GM19351 (cell line): ENCODE measurements around the gene EYA3.

Experiments used
- ATAC-seq: cut with Tn5 transposase; IDR thresholded peaks from one replicate; pipeline ENCODE4 v1.9.1; 2021; ENCODE audit warnings: mild to moderate bottlenecking, moderate library complexity; ENCODE audit not compliant: unreplicated experiment

EYA3 gene

GRCh38 chr1:27973771-27974416 lies 114.5 kb downstream of the EYA3 start:
- ATAC-seq: no peak

DNA sequence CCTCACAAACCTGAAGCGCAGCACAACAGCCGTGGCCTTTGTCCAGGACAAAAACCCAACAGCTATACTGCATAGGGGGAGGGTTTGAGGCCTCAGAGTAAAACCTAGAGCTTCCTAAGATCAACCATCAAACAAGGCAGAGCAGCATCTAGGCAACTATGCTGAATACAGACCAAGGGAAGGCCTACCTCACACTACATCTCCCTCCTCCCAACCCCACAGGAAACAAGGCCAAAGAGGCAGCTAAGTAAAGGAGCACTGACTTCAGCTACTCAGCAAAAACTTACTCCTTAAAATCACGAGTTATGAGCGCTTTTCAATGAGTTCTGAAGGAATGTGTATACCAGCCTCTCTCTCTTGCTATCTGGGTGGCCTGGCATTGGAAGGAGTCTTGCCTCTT lies 116.3 kb downstream of the EYA3 start:
- no peak for ATAC-seq

DNA sequence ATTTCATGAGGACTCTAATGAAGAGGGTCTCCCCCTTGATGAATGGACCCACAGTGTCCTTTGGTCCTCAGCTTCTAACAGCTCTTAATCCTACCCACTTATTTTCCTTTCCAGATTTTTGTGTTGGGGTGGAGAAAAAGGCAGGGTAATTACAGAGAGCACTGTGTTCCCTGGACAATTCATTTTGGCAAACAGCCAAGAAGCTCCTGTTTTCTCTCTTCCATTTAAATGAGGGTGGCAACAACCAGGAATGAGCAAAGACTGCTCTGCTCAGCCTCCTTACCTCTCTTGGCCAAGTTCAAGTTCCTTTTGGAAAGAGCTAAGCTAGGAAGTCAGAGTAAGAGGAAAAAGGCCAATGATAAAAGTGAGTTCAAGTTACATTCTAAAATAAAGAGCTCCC lies 116.7 kb downstream of the EYA3 start:
- ATAC-seq: no peak

DNA sequence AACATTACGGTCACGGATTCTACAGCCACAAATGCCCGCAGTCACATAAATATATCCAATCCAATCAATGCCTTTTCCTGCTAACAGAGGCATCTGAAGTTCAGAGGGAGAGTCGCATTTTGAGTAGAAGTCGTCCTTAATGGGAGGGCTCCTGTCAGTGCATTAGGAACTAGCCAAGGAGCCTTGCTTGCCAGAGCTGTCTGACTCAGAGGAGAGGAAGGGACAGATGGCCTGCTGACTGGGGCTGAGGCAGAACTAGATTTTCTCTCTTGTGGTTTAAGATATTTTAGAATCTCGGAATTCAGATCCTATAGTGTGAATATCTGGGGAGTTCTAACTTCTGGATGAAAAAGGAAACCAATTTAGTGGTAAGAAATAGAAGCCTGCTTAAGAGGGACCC lies 118.0 kb downstream of the EYA3 start:
- no peak for ATAC-seq

GRCh38 chr1:27968692-27969091 lies 119.7 kb downstream of the EYA3 start:
- no peak for ATAC-seq

- ATAC-seq: no peak
Observed at GRCh38 chr1:27967884-27968466, 120.4 kb downstream of the EYA3 start.

GRCh38 chr1:27967106-27967883 lies 121.1 kb downstream of the EYA3 start:
- ATAC-seq: no peak

GRCh38 chr1:27966402-27967105 lies 121.9 kb downstream of the EYA3 start:
- ATAC-seq: no peak

DNA sequence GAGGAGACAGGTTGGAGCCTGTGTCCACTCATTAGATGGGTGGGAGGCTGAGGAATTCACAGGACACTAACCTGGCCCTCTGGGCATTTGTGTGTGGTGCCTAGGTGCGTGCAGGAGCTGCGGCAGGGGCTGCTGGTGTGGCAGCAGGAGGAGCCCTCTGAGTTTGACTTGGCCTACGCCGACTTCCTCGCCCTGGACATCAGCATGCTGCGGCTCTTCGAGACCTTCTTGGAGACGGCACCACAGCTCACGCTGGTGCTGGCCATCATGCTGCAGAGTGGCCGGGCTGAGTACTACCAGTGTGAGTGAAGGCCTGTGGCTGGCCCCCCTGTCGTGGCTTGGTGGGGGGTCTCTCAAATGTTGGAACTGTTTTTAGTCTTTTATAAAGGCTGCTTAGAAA lies 125.0 kb downstream of the EYA3 start:
- no peak for ATAC-seq

- no peak for ATAC-seq
Observed at GRCh38 chr1:27961646-27962221, 126.7 kb downstream of the EYA3 start.

DNA sequence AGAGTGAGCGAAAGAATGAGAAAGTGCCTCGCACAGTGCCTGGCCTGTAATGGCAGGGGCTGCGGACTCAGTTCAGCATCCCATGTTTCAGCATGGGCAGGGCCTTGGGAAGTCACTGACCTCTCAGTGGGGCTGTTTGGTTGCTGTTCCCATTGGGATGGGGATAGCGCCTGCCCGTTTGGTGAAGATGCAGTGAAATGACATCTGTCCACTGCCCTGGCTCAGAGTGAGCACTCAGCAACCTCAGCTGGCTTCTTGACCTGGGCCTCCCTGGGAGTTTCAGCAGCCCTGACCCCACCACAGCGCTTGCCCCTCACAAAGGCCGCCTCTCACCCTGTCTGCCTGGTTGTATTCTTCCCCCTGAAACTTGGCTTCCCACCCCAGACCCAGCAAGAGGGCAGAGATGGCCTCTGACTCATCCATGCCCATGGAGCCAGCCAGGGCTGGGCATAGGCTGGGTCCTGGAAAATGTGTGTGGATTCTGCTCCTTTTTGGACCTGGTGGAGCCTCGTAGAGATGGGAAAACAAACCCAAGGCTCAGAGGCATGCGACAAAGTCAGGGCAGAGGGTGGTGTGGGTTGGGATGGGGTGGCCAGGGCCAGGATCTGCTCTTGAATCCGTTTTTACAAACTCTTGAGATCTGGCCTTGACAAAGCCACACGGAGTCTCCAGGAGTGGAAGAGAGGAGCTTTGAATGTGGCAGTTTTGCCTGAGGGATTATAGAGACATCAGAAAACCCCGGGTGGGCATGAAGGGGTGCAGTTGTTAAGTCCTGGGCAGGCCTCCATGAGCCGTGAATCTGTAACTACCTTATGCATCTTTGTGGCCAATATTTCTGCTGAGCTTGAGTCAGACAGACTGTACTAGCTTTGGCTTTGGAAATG lies 127.4 kb downstream of the EYA3 start:
- no peak for ATAC-seq

DNA sequence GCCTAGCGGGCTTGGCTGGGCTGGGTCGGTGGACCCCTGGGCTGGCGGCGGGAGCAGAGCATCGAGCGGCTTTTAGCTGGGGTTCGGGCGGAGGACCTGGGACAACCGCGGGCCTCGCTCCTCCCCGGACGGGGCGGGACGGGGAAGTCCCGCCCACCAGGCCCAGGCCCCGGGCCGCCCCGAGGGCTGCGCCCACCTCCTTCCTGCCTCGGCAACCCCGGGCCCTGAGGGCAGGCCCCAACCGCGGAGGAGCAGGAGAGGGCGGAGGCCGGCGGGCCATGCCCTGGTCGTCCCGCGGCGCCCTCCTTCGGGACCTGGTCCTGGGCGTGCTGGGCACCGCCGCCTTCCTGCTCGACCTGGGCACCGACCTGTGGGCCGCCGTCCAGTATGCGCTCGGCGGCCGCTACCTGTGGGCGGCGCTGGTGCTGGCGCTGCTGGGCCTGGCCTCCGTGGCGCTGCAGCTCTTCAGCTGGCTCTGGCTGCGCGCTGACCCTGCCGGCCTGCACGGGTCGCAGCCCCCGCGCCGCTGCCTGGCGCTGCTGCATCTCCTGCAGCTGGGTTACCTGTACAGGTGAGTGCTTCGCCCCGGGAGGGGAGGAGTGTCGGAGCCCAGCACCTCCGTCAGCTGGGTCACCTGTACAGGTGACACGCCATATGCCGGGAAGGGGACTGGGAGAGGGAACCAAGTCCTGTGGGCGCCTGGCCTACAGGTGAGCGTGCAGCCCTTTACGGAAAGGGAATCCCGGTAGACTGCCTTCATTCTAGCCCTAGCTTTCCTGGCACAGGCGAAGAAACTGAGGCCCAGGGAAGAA lies 128.4 kb downstream of the EYA3 start, which contains the start of gene XKR8:
Gene XKR8, plus strand, starts transcription at position 182 of the 812 bp plus-strand sequence. Its CDS starts 97 bp downstream, at position 279.
- peak; percentile 91 for ATAC-seq

DNA sequence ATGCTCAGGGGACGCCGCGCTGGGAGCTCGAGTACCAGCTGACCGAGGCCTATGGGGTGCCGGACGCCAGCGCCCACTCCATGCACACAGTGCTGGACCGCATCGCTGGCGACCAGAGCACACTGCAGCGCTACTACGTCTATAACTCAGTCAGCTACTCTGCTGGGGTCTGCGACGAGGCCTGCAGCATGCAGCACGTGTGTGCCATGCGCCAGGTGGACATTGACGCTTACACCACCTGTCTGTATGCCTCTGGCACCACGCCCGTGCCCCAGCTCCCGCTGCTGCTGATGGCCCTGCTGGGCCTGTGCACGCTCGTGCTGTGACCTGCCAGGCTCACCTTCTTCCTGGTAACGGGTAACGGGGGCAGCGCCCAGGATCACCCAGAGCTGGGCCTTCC lies 129.9 kb downstream of the EYA3 start:
- no peak for ATAC-seq

GRCh38 chr1:27957655-27958054 lies 130.8 kb downstream of the EYA3 start:
- ATAC-seq: no peak

GRCh38 chr1:27956761-27957160 lies 131.6 kb downstream of the EYA3 start:
- no peak for ATAC-seq

- ATAC-seq: no peak
Observed at GRCh38 chr1:27955076-27955475, 133.3 kb downstream of the EYA3 start.

DNA sequence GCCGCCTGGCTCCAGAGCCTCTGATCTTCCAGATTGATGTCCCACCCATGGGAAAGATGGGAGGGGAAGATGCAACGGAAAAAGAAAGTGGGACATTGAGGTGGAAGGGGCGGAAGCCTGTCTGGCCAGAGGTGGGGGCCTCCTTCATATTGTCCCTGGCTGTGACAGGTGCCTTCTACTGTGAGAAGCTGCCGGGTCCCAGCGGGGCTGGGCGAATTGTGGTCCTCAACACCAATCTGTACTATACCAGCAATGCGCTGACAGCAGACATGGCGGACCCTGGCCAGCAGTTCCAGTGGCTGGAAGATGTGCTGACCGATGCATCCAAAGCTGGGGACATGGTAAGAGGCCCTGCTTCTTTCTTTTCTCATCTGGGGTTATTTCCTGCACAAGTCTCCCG lies 134.2 kb downstream of the EYA3 start:
- no peak for ATAC-seq

GRCh38 chr1:27952147-27952546 lies 136.3 kb downstream of the EYA3 start:
- no peak for ATAC-seq

GRCh38 chr1:27951396-27951795 lies 137.0 kb downstream of the EYA3 start:
- ATAC-seq: no peak
